OCI-LY3 (cell line): ENCODE data around the gene COL27A1.

Experiments
- EZH2phosphoT487 ChIP-seq: fragments of 200-600 bp; shearing (Covaris generic); IDR thresholded peaks from 2 replicates; pipeline ENCODE4 v1.6.1; 2018; ENCODE audit warnings: antibody characterized with exemption, mixed run types, low read depth
- TF ChIP-seq, protein P1 (sequence below): fragments of 200-600, 300-600 bp; sonication (generic); IDR thresholded peaks from 2 replicates; pipeline ENCODE4 v1.5.1; 2014; ENCODE audit warnings: antibody characterized with exemption, low read length, low read depth

DNA sequence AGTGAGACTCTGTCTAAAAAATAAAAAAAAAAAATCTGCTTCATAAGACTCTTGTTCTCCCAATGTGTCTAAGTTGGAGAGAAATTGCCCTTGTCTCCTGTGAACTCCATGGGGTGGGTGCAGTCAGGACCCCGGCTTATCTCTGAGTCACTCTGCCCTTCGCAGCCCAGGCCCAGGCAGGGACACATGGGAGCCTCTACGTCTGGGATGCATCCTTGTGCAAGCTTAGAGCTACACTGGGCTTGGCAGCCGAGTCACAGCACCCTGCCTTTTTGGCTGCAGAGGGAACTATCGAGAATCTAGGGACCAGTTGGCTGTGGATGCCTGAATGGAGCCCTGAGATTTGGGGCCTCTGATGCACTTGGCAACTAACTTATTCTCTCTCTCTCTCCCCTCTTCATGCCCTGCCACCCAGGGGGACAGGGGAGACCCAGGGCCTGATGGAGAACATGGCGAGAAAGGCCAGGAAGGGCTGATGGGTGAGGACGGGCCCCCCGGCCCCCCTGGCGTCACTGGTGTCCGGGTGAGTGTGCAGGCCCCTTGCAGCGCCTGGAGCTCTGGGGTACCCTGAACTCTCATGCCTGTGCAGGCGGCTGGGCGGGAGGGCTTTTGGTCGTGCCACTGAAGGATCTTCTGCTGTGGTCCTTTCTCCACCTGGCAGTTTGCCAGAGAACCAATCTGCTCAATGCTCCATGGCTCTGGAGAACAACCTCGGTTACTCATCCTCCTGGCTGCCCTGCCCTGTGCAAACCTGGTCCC is 120.1 kb downstream of the COL27A1 start:
- TF ChIP-seq, protein P1, sequence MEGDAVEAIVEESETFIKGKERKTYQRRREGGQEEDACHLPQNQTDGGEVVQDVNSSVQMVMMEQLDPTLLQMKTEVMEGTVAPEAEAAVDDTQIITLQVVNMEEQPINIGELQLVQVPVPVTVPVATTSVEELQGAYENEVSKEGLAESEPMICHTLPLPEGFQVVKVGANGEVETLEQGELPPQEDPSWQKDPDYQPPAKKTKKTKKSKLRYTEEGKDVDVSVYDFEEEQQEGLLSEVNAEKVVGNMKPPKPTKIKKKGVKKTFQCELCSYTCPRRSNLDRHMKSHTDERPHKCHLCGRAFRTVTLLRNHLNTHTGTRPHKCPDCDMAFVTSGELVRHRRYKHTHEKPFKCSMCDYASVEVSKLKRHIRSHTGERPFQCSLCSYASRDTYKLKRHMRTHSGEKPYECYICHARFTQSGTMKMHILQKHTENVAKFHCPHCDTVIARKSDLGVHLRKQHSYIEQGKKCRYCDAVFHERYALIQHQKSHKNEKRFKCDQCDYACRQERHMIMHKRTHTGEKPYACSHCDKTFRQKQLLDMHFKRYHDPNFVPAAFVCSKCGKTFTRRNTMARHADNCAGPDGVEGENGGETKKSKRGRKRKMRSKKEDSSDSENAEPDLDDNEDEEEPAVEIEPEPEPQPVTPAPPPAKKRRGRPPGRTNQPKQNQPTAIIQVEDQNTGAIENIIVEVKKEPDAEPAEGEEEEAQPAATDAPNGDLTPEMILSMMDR = no peak
- no peak for TF ChIP-seq EZH2phosphoT487
